LoVo (cell line): ENCODE measurements around the gene SF3A2.

ENCODE experiments used
- DNase-seq: peaks from one replicate; pipeline ENCODE4 v3.0.0-alpha.2; 2016; ENCODE audit warnings: low spot score

Gene SF3A2

DNA sequence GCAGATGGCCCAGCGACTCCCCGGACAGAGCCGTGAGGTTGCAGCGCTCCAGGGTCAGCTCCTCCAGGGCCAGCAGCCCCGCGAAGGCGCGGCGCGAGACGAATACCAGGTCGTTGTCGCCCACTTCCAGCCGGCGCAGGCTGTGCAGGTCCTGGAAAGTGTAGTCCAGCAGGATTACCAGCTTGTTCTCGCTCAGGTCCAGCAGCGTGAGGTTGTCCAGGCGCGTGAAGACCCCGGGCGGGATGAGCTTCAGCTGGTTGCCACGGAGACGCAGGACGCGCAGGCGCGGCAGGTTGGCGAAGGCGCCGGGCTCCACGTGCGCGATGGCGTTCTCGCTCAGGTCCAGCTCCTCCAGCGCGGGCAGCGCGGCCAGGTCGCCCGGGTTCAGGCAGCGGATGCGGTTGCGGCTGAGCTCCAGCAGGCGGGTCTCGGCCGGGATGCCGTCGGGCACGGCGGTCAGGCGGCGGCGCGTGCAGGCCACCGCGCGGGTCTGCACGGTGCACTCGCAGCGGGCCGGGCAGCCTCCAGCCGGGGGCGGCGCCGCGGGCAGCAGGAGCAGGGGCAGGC, 54.6 kb downstream of the SF3A2 start:
- no peak for DNase-seq

DNA sequence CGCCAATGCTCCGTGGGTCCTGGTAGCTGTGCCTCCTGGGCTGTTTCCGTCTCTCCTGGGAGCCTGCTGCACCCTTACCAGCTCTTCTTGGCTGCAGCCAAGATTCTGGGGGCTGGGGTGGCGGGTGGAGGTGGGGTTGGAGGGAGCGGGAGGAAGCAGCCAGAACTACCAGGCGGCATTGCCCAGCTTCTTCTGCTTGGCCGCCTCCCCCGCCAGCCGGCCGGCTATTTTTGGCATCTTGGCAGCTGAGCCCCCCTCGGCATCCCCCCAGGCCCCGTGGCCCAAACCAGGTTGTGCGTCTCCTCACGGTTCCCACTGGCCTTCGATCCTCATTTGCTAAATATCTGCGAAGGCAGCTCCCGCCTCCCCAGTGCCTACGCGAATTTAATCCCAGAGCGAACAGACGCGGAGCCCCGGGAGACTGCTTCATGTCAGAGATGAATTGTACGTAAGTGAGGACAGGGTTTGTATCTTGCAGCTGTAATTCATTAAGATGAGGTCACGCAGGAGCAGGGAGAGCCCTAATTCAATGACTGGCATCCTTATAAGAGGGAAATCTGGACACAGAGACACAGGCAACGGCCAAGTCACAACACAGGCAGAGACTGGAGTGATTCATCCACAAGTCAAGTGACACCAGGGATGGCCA, 58.2 kb downstream of the SF3A2 start:
- no peak for DNase-seq

DNA sequence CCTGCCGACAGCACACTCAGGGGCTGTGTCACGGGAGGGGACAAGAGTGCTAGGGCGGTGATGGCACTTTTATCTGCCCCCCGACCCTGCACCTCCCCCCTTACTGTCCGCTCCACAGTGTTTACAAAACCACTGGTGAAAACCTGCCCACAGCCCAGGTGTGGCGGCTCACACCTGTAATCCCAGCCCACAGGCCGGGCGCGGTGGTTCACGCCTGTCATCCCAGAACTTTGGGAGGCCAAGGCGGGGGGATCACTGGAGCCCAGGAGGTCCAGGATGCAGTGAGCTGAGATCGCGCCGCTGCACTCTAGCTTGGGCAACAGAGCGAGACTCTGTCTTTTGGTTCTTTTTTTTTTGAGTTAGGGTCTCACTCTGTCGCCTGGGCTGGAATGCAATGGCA, 59.5 kb downstream of the SF3A2 start:
- DNase-seq: no peak
